D341Med (cell line): ENCODE data around the gene CRACDL.

Experiments used
- DNase-seq: peaks from one replicate; pipeline ENCODE4 v3.0.0; 2012; ENCODE audit warnings: low spot score

Gene CRACDL

DNA sequence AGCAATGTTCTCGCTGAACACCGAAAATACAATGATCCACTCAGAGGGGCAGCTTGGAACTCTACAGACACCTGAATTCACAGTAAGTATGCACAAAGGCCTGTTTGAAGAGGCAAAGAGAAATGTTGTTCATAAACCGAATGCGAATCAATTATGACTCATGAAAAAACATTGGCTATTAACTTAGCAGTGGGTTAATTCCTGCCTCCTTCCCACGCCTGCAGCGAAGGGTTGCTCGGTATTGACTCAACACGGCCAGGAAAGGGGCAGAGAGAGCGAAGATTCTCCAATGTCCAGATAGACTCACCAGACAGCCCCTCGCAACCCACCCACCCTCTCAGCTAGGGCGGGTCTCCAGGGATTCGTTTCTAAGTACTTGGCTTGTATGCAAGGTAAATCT lies 9.4 kb downstream of the CRACDL start:
- no peak for DNase-seq

DNA sequence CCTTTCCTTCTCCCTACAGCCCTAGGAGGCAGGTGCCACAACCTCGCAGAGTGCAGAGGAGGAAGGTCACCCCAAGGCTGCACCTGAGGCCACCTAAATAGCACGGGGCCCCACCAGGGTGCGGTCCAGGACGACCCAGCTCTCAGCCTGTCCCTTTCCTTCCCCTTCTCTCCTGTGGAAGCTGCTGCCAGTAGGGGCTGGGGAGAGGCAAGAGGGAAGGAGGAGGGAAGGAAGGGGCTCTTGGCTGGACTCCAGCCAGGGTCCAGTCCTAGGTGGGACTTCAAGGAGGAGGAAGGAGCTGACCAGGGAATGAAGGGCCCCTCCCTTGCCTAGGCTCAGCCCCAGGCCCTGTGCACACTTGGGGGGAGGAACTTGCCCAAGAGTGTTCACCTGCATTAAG lies 11.1 kb downstream of the CRACDL start:
- DNase-seq = no peak

DNA sequence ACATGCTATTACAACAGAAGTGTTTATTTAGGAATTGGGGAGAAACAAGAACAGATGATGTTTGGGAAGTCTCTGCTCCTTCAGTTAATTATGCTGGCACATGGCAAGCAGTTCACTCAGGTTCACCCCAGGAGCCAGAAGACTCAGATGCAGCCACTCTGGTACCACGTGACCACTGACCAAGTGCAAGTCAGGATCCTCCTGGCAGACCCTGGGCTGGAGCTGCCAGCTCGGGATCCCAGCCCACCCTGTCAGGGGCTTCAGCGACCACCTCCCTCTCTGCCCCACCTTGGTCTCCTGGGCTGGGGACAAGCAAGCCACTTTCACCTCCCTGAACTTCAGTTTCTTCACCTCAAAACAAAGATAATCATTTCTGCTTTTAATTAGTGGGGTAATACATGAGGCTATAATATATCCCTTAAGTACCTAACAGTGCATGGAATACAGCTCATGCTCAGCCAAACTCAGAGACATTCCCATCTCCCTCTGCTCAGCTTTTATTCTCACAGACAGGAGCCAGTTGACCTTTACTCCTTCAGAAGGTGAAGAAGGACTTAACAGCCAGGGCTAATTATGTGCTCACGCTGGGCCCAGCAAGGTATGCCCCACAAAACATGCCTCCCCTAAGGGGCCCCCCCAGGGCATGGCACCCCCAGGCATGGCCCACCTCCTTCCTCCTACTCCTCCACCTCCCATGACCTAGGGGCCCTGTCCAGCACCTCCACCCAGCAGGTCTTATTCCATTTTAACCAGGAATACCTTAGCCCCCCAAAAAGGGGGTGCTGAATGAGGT lies 11.8 kb downstream of the CRACDL start:
- no peak for DNase-seq

DNA sequence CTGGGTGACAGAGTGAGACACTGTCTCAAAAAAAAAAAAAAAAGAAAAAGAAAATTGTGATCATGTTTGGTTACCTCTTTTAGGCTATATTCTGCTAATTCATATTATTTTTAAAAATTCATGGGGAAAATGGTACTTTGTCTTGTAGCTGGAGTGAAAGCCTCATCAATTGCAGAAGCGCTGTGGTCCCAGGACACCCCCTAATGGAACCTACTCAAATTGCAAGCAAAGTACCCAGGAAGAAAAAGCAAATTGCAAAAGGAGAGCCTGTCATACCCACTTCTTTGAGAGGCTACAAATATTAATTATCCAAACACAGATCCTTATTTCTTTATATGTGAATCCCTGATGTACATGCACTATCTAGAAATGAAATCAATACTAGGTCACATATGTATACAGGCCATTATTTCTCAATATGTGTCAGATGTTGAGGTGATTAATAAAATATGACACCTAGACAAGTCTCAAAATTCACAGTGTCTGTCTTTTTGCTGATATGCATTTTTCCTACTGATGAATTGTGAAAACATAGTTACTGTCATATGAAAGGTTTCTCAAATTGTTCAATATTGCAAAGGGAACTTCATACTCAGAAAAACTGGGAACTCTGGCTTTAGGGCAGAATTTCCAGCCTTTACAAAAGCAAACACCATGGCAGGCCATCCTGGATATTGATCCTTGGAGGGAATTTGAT lies 12.6 kb downstream of the CRACDL start:
- DNase-seq = no peak

DNA sequence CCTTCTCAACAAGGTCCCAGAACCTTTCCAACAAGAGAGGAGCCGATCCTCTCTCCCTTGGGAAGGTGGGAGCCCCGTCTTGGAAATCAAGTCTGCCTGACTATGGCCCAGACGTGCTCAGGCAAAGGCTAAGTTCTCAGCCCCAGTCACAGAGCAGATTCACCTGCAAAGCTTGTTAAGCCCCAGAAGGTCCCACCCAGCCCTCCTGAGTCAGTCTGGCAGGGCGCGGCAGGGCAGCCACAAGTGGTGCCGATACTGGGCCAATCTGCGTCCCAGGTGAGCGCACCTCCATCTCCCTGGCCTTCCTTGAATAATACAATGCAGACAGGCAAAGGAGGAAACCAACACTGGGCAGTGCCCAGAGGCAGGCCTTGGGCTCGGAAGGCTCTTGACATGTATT lies 15.0 kb downstream of the CRACDL start:
- no peak for DNase-seq

DNA sequence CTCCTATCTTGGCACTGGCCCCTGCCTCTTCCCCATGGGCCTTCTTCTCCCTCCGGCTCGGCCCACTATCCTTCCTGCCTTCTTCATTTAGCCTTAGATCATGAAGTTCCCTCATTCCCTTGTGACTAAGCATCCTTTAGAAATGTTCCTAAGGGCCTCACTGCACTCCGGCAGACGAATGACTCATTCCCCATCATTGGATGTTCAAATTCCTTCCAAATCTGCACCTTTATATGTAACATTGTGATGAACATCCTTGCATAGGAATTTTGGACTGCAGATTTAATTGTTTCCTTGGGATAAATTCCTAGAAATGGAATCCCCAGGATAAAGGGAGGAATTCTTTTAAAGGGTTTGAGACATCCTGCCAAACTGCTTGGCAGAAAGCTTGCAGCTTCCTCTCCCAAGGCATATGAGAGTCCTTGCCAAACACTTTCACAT lies 19.0 kb downstream of the CRACDL start:
- DNase-seq = no peak

DNA sequence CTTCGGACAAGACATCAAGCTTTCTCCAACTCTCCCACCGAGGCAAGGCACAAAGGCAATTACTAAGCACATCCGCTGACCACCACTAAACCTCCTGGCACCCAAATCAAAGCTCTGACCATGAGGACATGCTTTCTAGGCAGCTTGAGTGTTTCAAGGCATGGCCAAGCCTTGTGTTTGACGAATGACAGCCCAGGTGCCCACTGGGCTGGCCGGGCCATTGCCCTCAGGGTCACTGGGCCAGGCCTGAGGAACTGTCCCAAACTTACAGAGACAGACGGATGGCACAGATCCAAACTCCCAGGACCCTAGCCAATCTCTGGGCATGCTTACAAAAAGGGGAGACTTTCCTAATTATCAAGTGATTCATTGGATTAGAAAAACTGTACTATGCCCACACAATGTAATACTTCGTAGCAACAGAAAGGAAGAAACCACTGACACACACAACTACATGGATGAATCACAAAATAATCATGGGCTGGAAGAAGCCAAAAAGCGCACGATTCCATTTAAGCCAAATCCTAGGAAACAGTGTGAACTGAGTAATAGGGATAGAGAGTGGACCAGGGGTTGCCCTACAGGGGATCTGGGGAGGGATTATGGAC lies 20.2 kb downstream of the CRACDL start:
- no peak for DNase-seq

DNA sequence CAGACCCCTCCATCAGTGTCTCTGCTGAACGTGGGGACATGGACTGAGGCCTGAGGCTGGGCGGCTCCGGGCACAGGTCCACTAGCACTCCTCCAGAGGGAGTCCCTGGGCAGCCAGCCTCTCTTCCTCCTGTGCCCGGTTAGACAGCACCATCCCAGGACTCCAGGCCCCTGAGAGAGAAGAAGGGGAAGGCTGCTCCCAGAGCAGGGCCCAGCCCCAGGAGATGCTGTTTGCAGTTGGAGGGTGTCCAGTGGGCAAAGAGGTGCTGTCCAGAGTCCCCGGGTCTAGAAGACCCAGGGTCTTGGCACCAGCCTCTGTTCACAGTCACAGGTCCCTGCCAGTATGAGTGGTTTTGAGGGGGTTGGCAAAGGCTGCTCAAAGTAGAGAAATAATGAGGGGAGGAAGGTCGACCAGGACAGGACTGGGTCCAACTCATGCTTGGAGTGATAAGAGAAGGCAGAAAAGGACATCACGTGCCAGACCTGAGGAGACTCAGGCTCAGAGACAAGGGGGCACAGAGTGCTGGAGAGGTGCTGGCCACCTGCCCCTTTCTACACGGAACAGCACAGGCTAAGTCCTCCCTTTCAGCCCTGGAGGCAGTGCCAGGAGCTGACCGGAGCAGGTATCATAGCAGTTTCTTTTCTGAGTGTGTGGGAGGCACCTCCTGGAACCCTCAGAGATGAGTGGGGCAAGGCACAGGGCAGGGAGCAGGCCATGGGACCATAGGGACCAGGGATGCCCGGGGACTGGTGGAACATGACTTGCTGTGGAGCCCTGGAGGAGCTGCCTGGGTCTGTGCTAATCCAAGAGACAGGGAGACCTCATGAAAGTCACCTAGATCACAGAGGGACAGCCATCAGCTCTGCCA lies 21.1 kb downstream of the CRACDL start:
- DNase-seq = no peak

DNA sequence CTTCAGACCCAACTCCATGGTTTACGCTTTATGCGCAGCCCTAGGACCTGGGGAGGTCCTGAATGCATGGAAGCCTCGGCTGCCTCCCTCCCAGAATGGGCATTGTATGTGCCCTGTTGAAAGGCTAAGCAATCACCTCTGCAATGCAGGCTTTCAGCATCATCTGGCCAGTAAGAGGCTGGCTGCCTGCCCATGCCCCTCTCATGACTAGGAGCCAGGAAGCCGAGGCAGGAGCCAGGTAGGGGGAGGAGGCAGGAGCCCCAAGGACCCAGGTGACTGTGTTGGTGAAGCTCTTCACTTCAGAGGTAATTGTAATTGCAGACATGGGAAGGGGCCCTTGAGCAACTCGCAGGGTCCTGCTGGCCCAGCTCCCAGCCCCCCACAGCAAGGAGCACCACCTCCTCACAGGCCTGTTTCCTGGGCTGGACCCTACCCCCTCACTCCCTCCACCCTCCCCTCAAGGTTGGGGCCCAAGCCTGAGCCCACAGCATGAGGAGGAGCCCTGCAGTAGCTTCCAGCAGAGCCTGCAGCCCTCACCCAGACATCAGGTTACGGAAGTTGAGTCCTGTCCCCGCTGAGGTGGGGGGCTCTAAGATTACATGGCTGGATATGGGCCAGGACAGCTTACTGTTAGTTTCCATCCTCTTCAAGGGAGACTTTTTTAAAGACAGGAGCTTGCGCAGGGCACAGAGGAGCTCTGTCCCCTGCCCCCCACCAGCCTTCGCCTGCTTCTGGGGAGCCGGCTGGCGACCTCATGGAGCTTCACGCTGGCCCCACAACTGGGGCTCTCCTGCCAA lies 21.9 kb downstream of the CRACDL start:
- no peak for DNase-seq

DNA sequence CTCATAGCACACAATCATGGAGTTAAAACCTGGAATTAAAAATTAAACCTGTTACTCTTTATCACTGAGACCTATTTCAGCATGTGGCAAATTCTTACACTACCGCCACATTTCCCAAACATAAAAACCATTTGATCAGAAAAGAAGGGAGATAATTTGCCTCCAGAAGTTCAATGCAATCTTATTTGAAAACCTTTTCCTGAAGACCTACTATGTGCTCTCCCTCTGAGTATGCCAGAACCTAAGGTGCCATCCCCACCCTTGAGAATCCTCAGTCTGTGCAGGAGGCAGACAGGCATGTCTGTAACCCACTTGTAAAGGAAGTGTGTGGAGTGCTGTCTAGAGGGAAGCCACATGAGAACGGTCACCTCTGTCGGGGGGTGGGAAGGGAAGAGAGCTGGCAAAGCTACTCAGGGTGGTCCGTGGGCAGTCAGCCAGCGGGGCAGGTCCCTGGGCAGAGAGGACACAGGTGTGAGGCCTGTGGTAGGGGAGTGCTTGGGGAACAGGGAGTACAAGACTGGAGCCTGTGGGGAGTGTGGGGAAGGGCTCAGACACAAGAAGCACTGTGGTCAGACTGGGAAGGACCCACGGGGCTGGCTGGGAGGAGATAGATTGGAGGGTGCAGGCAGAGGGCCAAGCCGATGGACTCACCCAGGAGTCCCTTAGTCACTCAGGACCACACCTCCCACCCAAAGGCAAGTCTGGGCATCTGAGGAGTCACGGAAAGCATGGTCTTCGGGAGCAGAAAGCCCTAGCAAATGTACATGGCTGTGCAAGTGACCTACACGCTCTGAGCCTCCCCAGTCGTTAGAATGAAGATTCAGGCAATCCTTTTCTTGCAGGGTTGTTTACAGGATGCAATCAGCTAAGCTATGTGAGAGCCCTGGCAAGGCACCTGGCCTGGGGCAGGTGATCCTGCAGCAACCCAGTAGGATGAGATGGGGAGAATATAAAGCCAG lies 22.8 kb downstream of the CRACDL start:
- no peak for DNase-seq

DNA sequence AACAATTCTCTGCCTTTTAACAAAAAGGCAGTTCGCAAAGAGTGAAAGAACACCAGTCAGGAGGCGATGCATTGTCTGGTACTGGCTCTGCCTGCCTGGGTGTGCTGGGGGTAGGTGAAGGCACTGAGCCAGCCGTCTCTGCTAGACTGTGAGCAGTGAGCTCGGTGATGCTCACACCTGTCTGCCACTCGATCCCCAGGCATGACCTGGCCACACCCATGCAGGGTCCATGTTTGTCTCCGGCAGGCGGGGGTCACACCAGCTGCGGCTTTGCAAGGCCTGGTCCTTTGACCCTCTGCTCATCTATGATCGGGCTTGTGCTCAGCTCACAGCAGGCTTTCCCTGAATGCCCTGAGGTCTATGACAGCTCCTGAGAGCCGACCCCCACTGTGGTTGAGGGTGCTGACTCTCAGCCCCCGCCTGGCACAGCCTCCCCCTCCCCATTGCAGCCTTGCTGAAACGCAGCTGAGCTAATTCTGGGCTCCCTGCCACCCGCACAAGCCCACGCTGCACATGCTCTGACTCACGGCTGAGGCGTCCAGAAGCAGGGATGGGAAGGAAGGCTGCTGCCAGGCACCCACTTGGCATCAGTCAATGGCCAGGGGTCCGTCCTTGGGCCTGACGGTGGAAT lies 23.7 kb downstream of the CRACDL start:
- no peak for DNase-seq

DNA sequence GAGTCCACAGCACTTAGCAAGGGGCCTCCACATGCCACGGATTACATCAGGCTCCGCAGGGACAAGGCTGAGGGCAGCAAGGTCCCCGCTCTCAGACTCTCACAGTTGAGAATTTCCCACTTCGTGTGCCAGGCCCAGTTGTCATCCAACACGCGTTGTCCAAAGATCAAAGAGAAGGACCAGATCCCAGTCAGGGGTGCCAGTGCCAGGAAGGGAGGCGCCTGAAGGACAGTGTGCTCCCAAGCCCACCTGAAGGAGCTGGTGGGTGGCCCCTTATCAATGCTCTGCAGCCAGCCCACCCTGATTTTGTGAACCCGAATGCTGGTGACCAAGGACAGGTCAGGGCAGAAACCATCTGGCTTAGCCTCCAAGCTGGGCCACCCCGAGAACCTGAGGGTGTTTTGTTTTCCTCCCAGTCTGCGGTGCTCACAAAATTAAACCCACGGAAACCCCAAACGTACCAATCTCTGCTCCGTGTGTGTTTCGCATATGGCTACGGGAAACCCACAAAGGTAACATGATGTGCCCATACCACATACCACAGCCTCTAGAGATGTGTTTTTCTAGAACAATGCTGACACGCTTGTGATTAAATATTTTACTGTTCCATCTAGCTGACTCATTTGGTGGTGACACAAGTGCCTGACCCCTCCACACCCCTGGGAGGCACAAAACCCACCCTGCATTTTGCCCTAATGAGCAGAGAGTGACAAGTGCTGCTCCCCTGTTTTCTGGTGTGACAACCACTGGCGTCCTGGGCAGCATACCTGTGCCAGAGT lies 24.5 kb downstream of the CRACDL start:
- no peak for DNase-seq

DNA sequence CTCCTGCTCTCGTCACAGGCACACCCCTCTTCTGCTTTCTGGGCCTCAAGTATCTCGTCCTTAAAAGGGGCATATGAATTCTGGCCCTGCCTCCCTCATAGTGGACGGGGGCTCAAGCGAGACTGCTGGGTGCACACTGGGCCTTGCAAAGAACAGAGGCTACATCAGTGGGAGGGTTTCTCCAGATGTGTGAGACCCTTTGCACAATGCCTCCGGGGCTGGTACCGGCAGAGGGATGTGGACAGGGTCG lies 25.0 kb downstream of the CRACDL start:
- no peak for DNase-seq

DNA sequence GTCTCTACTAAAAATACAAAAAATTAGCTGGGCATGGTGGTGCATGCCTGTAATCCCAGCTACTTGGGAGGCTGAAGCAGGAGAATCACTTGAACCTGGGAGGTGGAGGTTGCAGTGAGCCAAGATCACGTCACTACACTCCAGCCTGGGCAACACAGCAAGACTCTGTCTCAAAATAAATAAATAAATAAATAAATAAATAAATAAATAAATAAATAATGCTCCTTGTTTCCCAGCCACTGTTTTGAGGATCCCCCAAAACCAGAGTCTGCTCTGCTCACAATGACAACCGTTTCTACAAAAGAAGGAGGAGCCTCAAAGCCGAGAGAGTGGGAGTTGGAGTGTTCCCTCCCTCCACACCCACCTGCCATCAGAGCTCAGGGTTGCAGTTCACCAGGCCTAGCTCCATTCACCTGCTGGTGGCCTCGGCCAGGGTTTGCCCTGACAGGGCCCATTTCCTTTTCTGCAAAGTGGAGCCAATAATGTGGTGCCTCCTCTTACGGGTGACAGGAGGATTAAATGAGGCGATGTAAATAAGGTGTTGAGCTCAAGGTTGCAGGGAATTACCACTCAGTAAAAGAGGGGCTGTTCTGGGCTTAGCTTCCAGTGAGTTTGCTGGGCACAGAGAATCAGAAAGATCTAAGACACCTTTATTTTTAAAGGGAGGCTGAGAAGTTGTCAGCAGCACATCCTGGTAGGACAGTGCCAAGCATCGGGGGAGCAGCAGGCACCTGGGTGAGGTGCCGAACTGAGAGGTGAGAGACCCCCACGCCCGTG lies 25.5 kb downstream of the CRACDL start:
- DNase-seq = no peak

DNA sequence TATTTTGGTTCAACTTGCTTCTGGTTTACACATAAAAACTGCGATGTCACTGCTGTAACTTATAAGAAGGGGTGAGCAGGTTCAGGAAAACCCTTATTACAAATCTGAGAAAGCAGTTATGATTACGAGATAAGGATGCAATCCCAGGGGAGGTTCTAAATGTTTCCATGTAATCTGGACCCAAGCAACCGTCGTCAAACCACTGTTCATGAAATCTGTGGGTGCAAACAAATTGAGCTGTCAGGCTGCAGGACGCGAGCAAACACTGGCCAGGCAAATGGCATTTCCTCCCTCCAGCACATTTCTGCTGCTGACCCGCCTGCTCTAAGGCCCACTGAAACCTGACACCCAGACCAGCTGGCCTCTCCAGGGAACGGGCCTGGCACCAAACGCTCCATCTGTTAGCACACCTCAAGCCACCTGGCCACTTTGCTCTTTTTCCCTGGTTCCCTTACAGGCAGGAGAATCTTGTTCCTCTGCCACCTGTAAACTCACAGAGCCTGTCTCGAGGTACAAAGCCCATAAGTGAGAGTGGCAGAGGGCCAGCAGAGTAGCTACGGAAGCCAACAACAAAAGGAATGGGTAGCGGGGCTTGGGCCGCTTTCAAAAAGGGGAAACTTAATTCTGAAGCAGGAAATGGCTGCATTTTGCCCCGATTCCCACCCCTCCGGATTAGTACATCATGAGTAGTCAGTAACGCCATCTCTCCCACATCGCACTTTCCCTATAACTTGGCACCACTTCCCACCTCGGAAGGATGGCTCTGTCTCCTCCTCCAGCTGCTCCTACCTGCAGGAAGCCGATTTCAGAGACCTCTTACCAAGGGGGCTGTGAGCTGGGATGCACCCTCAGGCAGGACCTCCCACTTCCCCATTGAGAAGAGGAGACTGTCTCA lies 26.5 kb downstream of the CRACDL start:
- DNase-seq = peak; percentile 58

DNA sequence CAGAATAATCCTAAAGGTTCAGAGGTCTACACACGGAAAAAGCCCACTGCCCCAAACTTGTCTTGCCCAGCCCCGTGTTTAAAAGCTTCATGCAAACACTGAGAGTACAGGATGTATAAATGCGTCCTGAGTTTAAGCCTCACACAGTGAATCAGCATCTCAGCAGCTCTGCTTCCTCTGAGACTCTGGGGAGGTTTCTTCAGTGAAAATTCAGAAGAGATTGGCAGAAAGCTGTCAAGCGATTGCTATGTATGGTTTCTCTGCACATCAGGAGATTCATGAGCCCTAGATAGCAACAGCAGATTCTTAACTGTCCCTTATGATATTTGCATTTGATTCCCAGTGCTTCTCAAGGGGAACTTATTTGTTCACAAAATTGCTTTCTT lies 27.1 kb downstream of the CRACDL start:
- no peak for DNase-seq
